Measurements from ENCODE around the gene COLEC12. TPM values are rescaled to one million over a fixed set of nuclear protein-coding genes. Genes with fewer than 3 reads are reported as not detected.
A peak's percentile ranks its signal among the peaks of the same experiment; 100 is the strongest.

Gene COLEC12
- total RNA-seq, 4 donors from 2014 or later: 1.4 to 12.2 (median 4.0) TPM

GRCh38 chr18:498931-499775 lies 1.3 kb downstream of the COLEC12 start:
- H3K9me3 ChIP-seq: no peaks in the 10 kb centered on the region
- 1 to 7% methylated on average over 20 to 26 of the region's 32 CpGs for WGBS, 2 donors
- H3K27ac ChIP-seq: peak overlapping the region in 3 of 4 donors; percentile 25 to 68 (median 52)
- H3K4me1 ChIP-seq: peaks cover 4 to 24% (median 8%) of the 10 kb centered on the region in 3 donors
- H3K4me3 ChIP-seq: peak overlapping the region; percentile 41 to 67 (median 54)
- peaks cover 0 to 55% (median 0%) of the 10 kb centered on the region in 4 donors for H3K27me3 ChIP-seq
- no peaks in the 10 kb centered on the region for H3K36me3 ChIP-seq
- DNase-seq: no peak
- TF ChIP-seq CTCF (IDR thresholded peaks at IDR 0.05) (no peak), POLR2A (IDR thresholded peaks at IDR 0.05) (no peak)
- intact Hi-C loops (cut with DNase I): loop anchor here (10.0 kb wide), 2 partner anchors 56 to 116 kb away; no protein-coding TSS in a partner anchor

GRCh38 chr18:497688-498087 lies 2.8 kb downstream of the COLEC12 start:
- Histone ChIP-seq H3K36me3 (no peaks in the 10 kb centered on the region), H3K27ac (peak overlapping the region in 1 of 4 donors; percentile 6), H3K27me3 (peaks cover 0 to 55% (median 0%) of the 10 kb centered on the region in 4 donors), H3K4me1 (peaks cover 4 to 24% (median 8%) of the 10 kb centered on the region in 3 donors), H3K4me3 (no peak overlapping the region), H3K9me3 (no peaks in the 10 kb centered on the region)
- DNase-seq: no peak
- intact Hi-C loops (cut with DNase I): loop anchor here (10.0 kb wide), 2 partner anchors 57 to 117 kb away; no protein-coding TSS in a partner anchor
- WGBS, 2 donors: 62 to 78% methylated on average over 5 to 6 of the region's 6 CpGs
- TF ChIP-seq CTCF (IDR thresholded peaks at IDR 0.05) (no peak), POLR2A (IDR thresholded peaks at IDR 0.05) (no peak)

DNA sequence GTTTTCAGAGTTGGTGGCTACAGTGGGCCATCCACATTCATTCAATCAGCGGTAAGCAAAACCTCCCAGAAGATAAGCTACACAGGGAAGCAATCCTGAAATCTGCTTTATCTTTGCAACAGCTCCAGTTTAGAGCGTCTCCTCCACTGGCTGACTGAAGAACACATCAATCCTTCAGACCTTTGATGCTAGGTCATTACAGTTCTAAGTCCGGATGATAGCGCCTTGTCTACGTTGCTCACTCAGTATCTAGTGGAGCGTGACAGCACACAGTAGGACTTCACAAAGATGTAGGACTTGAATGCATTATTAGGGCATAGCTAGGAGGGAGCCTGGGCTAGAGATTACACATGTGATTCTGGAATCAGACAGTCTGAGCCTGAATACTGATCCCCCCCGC lies 5.0 kb downstream of the COLEC12 start:
- Histone ChIP-seq H3K27ac (peak overlapping the region in 1 of 4 donors; percentile 2), H3K4me3 (no peak overlapping the region), H3K27me3 (peaks cover 0 to 35% (median 0%) of the 10 kb centered on the region in 4 donors), H3K4me1 (peaks cover 4 to 17% (median 8%) of the 10 kb centered on the region in 3 donors), H3K9me3 (no peaks in the 10 kb centered on the region), H3K36me3 (no peaks in the 10 kb centered on the region)
- intact Hi-C loops (cut with DNase I): loop anchor here (10.0 kb wide), 2 partner anchors 59 to 119 kb away; no protein-coding TSS in a partner anchor
- no peak for DNase-seq
- 82 to 90% methylated on average over 4 to 6 of the region's 7 CpGs for WGBS, 2 donors
- TF ChIP-seq POLR2A (IDR thresholded peaks at IDR 0.05) (no peak), CTCF (IDR thresholded peaks at IDR 0.05) (no peak)

GRCh38 chr18:495017-495416 lies 5.5 kb downstream of the COLEC12 start:
- 50 to 79% methylated on average over 1 of the region's 1 CpG for WGBS, 2 donors
- DNase-seq: no peak
- H3K36me3 ChIP-seq: no peaks in the 10 kb centered on the region
- H3K27me3 ChIP-seq: peaks cover 0 to 30% (median 0%) of the 10 kb centered on the region in 4 donors
- peaks cover 3 to 13% (median 5%) of the 10 kb centered on the region in 3 donors for H3K4me1 ChIP-seq
- intact Hi-C loops (cut with DNase I): loop anchor here (10.0 kb wide), 2 partner anchors 60 to 120 kb away; no protein-coding TSS in a partner anchor
- no peak overlapping the region for H3K4me3 ChIP-seq
- H3K27ac ChIP-seq: peak overlapping the region in 1 of 4 donors; percentile 2
- no peaks in the 10 kb centered on the region for H3K9me3 ChIP-seq
- TF ChIP-seq POLR2A (IDR thresholded peaks at IDR 0.05) (no peak), CTCF (IDR thresholded peaks at IDR 0.05) (no peak)
